Measurements from ENCODE around the gene FBXL19.
"Not testable (repeated sequence)": the region's sequence is repeated elsewhere in the genome, so short reads cannot be mapped to it uniquely, and the experiment has no call there.

Gene FBXL19

DNA sequence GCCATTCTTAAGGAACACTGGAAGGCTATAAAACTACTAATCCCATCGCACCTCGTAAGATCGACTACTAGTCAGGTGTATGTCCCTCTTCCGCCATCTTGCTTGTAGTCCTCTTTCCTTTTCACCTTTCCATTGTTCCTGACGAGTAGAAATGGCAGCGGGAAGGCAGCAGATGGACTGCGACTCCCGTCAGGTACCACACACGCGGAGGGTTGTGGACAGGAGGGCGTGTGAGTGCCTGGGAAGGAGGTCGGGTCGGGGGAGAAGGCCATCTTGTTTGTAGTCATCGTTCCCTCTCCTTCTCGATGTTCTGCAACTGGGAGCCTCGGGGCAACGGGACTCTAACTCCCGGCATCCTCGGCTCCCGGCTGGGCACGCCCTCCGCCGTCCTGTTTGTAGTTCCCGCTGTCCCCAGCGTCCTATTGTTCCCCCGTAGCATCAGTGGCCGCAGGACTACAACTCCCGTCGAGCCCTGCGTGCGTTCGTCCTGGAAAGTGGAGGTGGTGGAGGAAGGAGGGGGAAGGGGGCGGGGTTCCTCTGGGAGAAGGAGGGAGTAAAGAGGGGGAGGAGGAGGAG lies 324 bp upstream of the FBXL19 start:
- peak; percentile 98 for DNase-seq

- DNase-seq: no peak
These were observed 922 bp downstream of the FBXL19 start for GRCh38 chr16:30924076-30924912.

- no peak for DNase-seq
These were observed 1.7 kb downstream of the FBXL19 start for GRCh38 chr16:30924913-30925631.

DNA sequence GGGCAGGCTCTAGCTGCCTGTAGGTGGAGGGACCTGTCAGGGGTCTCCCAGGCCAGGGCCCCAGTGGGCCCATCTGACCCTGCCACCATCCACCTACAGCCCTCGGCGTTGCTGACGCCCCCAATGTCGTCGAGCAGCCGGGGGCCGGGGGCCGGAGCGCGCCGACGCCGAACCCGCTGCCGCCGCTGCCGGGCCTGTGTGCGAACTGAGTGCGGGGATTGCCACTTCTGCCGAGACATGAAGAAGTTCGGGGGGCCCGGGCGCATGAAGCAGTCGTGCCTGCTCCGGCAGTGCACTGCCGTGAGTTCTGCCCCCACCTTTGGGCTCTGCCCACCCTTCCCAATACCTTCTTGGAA lies 2.2 kb downstream of the FBXL19 start:
- no peak for DNase-seq

DNA sequence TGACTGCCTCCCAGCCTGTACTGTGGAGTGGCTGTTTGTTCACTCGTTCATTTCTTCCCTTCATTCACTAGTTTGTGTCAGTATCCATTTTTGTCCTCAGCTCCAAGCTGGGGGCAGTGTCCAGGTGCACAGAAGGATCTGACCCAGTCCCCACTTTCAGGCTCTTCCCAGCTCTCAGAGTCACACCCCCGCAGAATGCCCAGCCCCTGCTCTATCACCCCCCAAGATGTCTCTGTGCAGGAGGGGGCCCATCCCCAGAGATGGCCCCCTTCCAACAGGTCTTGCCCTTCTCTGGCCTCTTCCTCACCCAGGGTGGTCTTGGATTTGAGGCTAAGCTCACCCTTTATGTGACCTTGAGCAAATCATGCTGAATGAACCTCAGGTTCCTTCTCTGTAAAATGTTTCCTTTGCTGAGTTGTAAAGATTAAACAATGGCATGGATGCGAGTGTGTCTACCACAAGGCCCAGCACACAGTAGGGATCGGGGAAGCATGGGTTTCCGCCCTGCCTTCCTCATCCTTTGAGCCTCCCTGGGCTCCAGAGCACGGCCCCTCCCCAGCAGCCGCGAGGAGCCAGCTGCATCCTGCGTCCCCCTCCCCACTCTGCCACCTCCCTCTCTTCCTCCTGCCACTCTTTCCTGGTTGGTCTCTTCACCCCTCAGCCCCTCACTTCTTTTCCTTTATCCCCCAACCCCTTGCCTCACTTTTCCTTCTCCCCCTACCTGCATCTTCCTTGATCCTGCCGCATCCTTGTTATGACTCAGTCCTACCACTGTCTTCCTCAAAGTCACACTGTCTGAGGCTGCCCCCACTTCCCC lies 2.8 kb downstream of the FBXL19 start:
- no peak for DNase-seq

DNA sequence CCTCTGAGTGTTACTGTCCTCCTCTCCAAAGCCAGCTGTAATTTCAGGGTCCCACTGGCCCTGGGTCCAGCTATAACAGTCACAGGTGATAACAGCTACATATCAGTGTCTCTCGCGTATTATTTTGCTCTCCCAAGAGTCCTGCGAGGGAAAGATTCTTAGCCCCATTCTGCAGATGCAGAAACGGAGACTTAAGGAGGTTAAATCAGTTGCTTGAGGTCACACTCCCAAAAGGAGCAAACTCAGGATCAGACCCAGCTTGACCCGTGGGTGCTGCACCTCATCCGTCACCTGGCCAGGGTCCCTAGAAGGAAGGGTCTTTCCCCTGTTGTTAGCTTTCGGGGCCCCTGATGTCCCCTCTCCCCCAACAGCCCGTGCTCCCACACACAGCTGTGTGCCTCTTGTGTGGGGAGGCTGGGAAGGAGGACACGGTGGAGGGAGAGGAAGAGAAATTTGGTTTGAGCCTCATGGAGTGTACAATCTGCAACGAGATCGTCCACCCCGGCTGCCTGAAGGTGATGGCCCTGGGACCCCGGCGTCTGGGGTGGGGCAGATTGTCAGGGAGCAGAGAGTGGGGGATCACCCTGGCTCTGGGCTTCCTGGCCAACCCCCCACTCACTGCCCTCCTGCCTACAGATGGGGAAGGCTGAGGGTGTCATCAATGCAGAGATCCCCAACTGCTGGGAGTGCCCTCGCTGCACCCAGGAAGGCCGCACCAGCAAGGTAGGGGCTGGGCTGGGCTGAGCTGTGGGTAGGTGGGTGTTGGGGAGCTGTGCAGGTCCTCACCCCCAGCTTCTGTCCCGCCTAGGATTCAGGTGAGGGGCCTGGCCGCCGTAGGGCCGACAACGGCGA lies 3.8 kb downstream of the FBXL19 start:
- DNase-seq: no peak

DNA sequence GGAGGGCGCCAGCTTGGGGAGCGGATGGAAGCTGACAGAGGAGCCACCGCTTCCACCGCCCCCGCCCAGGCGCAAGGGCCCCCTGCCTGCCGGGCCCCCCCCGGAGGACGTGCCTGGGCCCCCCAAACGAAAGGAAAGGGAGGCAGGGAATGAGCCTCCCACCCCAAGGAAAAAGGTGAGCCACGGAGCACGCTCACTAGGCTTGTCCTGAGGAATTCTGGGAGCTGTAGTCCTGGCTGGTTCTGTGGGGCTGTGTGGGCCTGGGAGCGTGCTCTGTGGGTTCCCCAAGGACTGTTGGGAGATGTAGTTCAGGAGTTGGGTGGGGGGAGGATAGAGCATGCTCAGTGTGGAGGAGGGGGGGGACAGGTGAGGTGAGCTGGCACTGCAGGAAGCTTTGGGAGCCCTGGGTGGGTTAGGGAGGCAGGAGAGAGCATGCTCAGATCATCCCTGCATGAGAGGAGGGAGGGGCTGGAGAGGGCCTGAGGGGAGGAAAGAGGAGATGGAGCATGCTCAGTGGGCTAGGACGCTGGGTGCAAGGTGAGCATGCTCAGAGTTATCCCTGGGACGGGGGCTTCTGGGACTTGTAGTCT lies 4.5 kb downstream of the FBXL19 start:
- peak; percentile 45 for DNase-seq

DNA sequence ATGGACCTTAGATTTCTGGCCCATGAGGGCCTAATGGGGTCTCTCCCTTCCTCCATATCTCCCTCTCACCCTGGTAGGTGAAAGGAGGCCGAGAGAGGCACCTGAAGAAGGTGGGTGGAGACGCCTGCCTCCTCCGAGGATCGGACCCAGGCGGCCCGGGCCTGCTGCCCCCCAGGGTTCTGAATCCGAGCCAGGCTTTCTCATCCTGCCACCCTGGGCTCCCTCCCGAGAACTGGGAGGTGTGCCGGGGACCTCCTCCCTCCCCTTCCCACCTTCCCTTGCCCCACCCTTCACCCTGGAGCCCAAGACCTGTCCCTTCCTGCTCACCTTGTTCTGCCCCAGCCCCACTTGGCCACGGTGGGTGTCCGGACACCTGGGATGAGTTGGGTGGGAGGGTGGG lies 5.0 kb downstream of the FBXL19 start:
- DNase-seq: no peak

DNA sequence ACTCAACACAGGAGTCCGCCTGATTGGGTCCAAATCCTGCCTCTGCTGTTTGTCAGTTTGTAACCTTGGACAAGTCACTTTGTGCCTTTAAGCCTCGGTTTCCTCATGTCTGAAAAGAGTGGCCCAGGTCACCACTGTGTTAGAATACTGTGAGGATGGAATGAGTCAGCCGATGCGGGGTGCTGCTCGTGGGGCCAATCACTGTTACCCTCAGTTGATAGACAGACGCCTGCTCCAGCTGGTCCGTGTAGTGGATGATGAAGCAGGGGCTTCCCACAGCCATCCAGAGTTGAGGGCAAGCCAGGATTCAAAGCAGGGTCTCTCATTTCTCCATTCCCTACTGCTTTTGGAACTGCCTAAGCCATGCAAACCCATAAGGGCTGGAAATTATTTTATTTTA lies 5.8 kb downstream of the FBXL19 start:
- DNase-seq: no peak

GRCh38 chr16:30930160-30930571 lies 6.8 kb downstream of the FBXL19 start:
- no peak for DNase-seq

- DNase-seq: no peak
These were observed 7.8 kb downstream of the FBXL19 start for GRCh38 chr16:30931068-30931650.

GRCh38 chr16:30934827-30935557 lies 11.6 kb downstream of the FBXL19 start:
- peak; percentile 35 for DNase-seq

DNA sequence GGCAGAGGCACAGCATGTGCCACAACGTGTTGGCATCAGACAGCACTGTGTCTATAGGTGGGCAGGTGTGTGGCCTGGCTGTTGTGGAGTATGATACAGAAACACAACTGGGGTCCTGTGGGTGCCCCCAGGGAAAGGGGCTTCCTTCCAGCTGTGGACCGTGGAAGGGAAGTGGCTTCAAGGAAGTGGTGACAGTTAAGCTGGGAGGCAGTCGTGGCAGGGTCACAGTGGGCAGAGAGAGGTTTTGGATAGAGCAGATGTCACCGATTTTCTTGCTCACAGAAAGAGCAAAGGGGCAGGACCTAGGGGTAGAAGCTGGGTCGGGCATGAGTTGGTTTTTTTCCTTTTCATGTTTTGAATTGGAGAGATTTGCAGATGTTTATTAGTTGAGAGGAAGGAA lies 14.3 kb downstream of the FBXL19 start:
- no peak for DNase-seq

- not testable (repeated sequence) for DNase-seq
These were observed 16.2 kb downstream of the FBXL19 start for GRCh38 chr16:30939571-30939970.

- peak; percentile 72 for DNase-seq
These were observed 18.4 kb downstream of the FBXL19 start for GRCh38 chr16:30941600-30942425.

GRCh38 chr16:30942426-30942806 lies 19.0 kb downstream of the FBXL19 start:
- DNase-seq: no peak

- no peak for DNase-seq
These were observed 21.0 kb downstream of the FBXL19 start for GRCh38 chr16:30944352-30944751.

DNA sequence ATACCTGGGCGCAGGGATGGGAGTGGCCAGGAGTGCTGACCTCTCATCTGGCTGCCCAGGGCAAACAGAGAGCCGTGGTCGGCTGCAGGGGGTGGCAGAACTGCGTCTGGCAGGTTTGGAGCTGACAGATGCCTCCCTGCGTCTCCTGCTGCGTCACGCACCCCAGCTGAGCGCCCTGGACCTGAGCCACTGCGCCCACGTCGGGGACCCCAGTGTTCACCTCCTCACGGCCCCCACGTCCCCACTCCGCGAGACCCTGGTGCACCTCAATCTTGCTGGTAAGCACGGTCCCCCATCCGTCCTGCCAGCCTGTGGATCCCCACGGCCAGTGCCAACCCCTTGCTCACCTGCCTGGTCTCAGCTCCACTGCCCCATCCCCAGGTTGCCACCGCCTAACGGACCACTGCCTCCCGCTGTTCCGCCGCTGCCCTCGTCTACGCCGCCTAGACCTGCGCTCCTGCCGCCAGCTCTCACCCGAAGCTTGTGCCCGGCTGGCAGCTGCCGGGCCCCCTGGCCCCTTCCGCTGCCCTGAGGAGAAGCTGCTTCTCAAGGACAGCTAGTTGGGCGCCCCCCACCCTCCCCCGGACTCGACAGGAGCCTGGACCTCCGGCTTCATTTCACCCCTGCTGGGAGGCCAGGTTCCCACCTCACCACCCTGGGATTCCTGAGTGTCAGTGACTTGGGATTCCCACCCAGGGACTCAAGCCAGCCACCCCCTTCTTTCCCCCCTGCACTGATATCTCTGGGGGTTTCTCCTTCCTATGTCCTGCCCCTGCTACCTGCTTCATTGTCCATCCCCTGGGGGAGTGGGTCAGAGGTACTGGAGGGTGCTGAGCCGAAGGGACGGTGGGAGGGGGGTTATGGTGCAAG lies 23.5 kb downstream of the FBXL19 start:
- DNase-seq: no peak

DNA sequence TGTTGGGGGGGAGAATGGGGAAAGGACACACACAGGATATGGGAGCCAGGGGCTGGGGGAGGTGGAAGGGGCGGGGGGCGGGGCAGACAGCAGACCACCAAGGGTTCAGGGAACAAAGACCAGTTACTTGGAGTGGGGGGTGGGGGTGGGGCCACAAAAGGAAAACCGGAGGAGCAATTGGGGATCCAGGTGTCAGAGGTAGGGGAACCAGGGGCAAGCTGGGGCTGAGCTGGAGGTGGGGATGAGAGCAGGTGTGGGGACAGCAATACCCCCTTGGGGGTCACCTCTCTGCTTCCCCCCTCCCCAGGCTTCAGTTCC lies 24.1 kb downstream of the FBXL19 start:
- DNase-seq: no peak
